Measurements from ENCODE around the gene KYAT1.

DNA sequence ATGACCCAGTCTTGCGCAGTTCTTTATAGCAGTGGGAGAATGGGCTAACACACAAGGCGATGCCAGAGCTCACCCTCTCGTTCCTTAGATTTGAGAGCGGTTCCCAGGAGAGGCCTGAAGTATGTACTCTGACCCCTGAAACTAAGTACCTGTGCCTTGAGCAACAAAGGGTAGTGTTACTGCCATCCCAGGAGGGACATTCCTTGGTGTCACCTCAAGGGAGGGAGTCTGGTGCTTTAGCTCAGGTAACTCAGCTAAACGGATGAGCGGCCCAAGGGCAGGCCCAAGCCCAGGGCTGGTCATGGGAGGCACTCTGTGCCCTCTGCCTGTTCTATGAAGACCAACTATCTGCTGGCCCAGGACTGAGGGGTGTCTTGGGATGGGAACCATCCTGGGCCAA lies 20.2 kb downstream of the KYAT1 start:
- TF ChIP-seq, protein P1, sequence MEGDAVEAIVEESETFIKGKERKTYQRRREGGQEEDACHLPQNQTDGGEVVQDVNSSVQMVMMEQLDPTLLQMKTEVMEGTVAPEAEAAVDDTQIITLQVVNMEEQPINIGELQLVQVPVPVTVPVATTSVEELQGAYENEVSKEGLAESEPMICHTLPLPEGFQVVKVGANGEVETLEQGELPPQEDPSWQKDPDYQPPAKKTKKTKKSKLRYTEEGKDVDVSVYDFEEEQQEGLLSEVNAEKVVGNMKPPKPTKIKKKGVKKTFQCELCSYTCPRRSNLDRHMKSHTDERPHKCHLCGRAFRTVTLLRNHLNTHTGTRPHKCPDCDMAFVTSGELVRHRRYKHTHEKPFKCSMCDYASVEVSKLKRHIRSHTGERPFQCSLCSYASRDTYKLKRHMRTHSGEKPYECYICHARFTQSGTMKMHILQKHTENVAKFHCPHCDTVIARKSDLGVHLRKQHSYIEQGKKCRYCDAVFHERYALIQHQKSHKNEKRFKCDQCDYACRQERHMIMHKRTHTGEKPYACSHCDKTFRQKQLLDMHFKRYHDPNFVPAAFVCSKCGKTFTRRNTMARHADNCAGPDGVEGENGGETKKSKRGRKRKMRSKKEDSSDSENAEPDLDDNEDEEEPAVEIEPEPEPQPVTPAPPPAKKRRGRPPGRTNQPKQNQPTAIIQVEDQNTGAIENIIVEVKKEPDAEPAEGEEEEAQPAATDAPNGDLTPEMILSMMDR (IDR thresholded peaks at IDR 0.05 in 4 of 5, conservative IDR thresholded peaks at IDR 0.05 in 1 of 5) = no peak
- no peak for TF ChIP-seq POLR2A (IDR thresholded peaks at IDR 0.05)
